KMS-11 (cell line): ENCODE measurements around the gene ATP1A1.

Source experiments
- H2AFZ ChIP-seq: fragments of 200-600 bp; sonication (generic); 2 replicates; pipeline ENCODE4 v1.6.1; 2016; ENCODE audit warnings: antibody characterized with exemption, mixed run types, low read depth
- H3K27ac ChIP-seq: fragments of 200-600 bp; sonication (generic); 2 replicates; pipeline ENCODE4 v1.6.1; 2016; ENCODE audit warnings: mild to moderate bottlenecking, mixed run types
- H3K27me3 ChIP-seq: fragments of 200-600 bp; sonication (generic); 2 replicates; pipeline ENCODE4 v1.6.1; 2017; ENCODE audit warnings: mild to moderate bottlenecking, low read depth, mixed run types, moderate library complexity; ENCODE audit not compliant: insufficient read depth
- H3K36me3 ChIP-seq: fragments of 200-600 bp; sonication (generic); 2 replicates; pipeline ENCODE4 v1.6.1; 2017; ENCODE audit warnings: mild to moderate bottlenecking, mixed run types; ENCODE audit not compliant: insufficient read depth
- H3K4me1 ChIP-seq: fragments of 200-600 bp; sonication (generic); 2 replicates; pipeline ENCODE4 v1.6.1; 2016; ENCODE audit warnings: mild to moderate bottlenecking, low read depth, mixed run types; ENCODE audit not compliant: poor library complexity, severe bottlenecking
- H3K4me2 ChIP-seq: fragments of 200-600 bp; sonication (generic); 2 replicates; pipeline ENCODE4 v1.7.0; 2016; ENCODE audit warnings: mild to moderate bottlenecking, mixed run types
- H3K4me3 ChIP-seq: fragments of 200-600 bp; sonication (generic); IDR thresholded peaks from 2 replicates; pipeline ENCODE4 v1.6.1; 2017; ENCODE audit warnings: low read depth, low read length, mixed read lengths; ENCODE audit not compliant: insufficient read depth
- H3K79me2 ChIP-seq: fragments of 200-600 bp; sonication (generic); 2 replicates; pipeline ENCODE4 v1.6.1; 2016; ENCODE audit warnings: low read depth, mixed run types; ENCODE audit not compliant: insufficient read depth
- H3K9ac ChIP-seq: fragments of 200-600 bp; sonication (generic); 2 replicates; pipeline ENCODE4 v1.6.1; 2016; ENCODE audit warnings: mild to moderate bottlenecking, mixed run types
- H4K20me1 ChIP-seq: fragments of 200-600 bp; sonication (generic); 2 replicates; pipeline ENCODE4 v1.6.1; 2016; ENCODE audit warnings: mild to moderate bottlenecking, mixed run types; ENCODE audit not compliant: insufficient read depth
- CTCF ChIP-seq: fragments of 200-600 bp; sonication (generic); conservative IDR thresholded peaks from 2 replicates; pipeline ENCODE4 v1.6.1; 2017; ENCODE audit warnings: low read depth, mild to moderate bottlenecking, antibody characterized with exemption, low read length, moderate library complexity, mixed read lengths

The ATP1A1 gene

GRCh38 chr1:116350097-116350645 lies 22.9 kb upstream of the ATP1A1 start:
- H3K79me2 ChIP-seq = no peaks in the 10 kb centered on the region
- no peak overlapping the region for H3K27ac ChIP-seq
- no peak overlapping the region for H3K4me2 ChIP-seq
- no peak overlapping the region for H2AFZ ChIP-seq
- H4K20me1 ChIP-seq = no peaks in the 10 kb centered on the region
- H3K9ac ChIP-seq = no peak overlapping the region
- peaks cover 76% of the 10 kb centered on the region for H3K4me1 ChIP-seq
- H3K27me3 ChIP-seq = no peaks in the 10 kb centered on the region
- no peak overlapping the region for H3K4me3 ChIP-seq
- no peaks in the 10 kb centered on the region for H3K36me3 ChIP-seq
- TF ChIP-seq CTCF = no peak

GRCh38 chr1:116351914-116352313 lies 21.1 kb upstream of the ATP1A1 start:
- Histone ChIP-seq H3K27me3 (no peaks in the 10 kb centered on the region), H3K4me3 (no peak overlapping the region), H3K4me1 (peaks cover 58% of the 10 kb centered on the region), H2AFZ (0 out of 2 replicates have a peak overlapping the region, but pooled peaks have one; percentile 79), H3K36me3 (no peaks in the 10 kb centered on the region), H4K20me1 (no peaks in the 10 kb centered on the region), H3K9ac (peak overlapping the region; percentile 6; the same call in 1 of the 2 replicates), H3K4me2 (peak overlapping the region; percentile 89), H3K27ac (peak overlapping the region; percentile 51; the same call in 1 of the 2 replicates), H3K79me2 (no peaks in the 10 kb centered on the region)
- TF ChIP-seq CTCF = no peak

- H4K20me1 ChIP-seq = no peaks in the 10 kb centered on the region
- peak overlapping the region; percentile 89 for H3K4me2 ChIP-seq
- H3K4me3 ChIP-seq = no peak overlapping the region
- no peaks in the 10 kb centered on the region for H3K79me2 ChIP-seq
- peak overlapping the region; percentile 79 for H2AFZ ChIP-seq
- no peaks in the 10 kb centered on the region for H3K27me3 ChIP-seq
- no peaks in the 10 kb centered on the region for H3K36me3 ChIP-seq
- H3K27ac ChIP-seq = peak overlapping the region; percentile 51
- no peak for TF ChIP-seq CTCF
- peaks cover 53% of the 10 kb centered on the region for H3K4me1 ChIP-seq
- H3K9ac ChIP-seq = peak overlapping the region; percentile 6; the same call in 1 of the 2 replicates
Measured at GRCh38 chr1:116352349-116352813, 20.7 kb upstream of the ATP1A1 start.

- H3K79me2 ChIP-seq = no peaks in the 10 kb centered on the region
- no peak overlapping the region for H3K9ac ChIP-seq
- H3K4me1 ChIP-seq = peaks cover 46% of the 10 kb centered on the region
- TF ChIP-seq CTCF = no peak
- H4K20me1 ChIP-seq = no peaks in the 10 kb centered on the region
- H3K4me2 ChIP-seq = no peak overlapping the region
- no peaks in the 10 kb centered on the region for H3K27me3 ChIP-seq
- H3K4me3 ChIP-seq = no peak overlapping the region
- H3K27ac ChIP-seq = no peak overlapping the region
- H3K36me3 ChIP-seq = no peaks in the 10 kb centered on the region
- H2AFZ ChIP-seq = no peak overlapping the region
Measured at GRCh38 chr1:116353155-116353554, 19.9 kb upstream of the ATP1A1 start.
